Measurements from ENCODE around the gene NOD2. TPM values are rescaled to one million over a fixed set of nuclear protein-coding genes. Genes with fewer than 3 reads are reported as not detected.

The NOD2 gene
- total and polyA plus RNA-seq, 2 experiments from 2014 or later: 0.05 TPM; not detected in 1

GRCh38 chr16:50659806-50660205 lies 33.6 kb upstream of the NOD2 start:
- no peak for DNase-seq (ENCODE audit: low read depth in 1 of 2, low spot score in 1 of 2)
- Histone ChIP-seq H3K9me3 (ENCODE audit: low read depth) (no peaks in the 10 kb centered on the region), H3K27ac (no peak overlapping the region), H3K27me3 (no peaks in the 10 kb centered on the region), H3K36me3 (no peaks in the 10 kb centered on the region), H3K4me1 (ENCODE audit: low read depth) (no peaks in the 10 kb centered on the region), H3K4me3 (no peak overlapping the region)
- no peak for TF ChIP-seq CTCF (IDR thresholded peaks at IDR 0.05; ENCODE audit: low read depth, low read length)

- no peak overlapping the region for H3K4me3 ChIP-seq
- no peak for DNase-seq (ENCODE audit: low read depth in 1 of 2, low spot score in 1 of 2)
- no peak for TF ChIP-seq CTCF (IDR thresholded peaks at IDR 0.05; ENCODE audit: low read depth, low read length)
Measured at GRCh38 chr16:50662306-50662940, 31.0 kb upstream of the NOD2 start.

DNA sequence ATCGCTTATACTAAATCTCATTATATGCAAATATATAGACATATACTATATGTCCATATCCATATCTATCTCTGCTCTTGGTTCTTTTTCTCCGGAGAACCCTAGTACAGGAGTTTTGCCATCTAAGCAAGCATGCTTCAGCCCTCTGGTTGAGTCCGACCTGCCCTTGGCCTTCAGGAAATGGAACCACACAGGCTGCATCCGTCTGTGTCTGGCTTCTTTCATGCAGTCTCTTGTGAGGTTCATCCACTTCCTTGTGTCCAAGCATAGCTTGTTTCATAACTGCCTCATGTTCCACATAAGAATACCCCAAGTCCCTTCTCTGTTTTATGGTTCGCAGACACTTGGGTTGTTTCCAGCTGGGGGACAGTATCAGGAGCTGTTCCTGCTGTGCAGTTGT lies 29.1 kb upstream of the NOD2 start:
- TF ChIP-seq CTCF (IDR thresholded peaks at IDR 0.05; ENCODE audit: low read depth, low read length): no peak
- no peaks in the 10 kb centered on the region for H3K9me3 ChIP-seq (ENCODE audit: low read depth)
- H3K4me3 ChIP-seq: no peak overlapping the region
- no peaks in the 10 kb centered on the region for H3K27me3 ChIP-seq
- no peaks in the 10 kb centered on the region for H3K36me3 ChIP-seq
- peaks cover 4% of the 10 kb centered on the region for H3K4me1 ChIP-seq (ENCODE audit: low read depth)
- no peak overlapping the region for H3K27ac ChIP-seq
- no peak for DNase-seq (ENCODE audit: low read depth in 1 of 2, low spot score in 1 of 2)

More at GRCh38 chr16:50662306-50662940, 31.0 kb upstream of the NOD2 start:
- Histone ChIP-seq H3K9me3 (ENCODE audit: low read depth) (no peaks in the 10 kb centered on the region), H3K27ac (no peak overlapping the region), H3K27me3 (no peaks in the 10 kb centered on the region), H3K36me3 (no peaks in the 10 kb centered on the region), H3K4me1 (ENCODE audit: low read depth) (no peaks in the 10 kb centered on the region)

DNA sequence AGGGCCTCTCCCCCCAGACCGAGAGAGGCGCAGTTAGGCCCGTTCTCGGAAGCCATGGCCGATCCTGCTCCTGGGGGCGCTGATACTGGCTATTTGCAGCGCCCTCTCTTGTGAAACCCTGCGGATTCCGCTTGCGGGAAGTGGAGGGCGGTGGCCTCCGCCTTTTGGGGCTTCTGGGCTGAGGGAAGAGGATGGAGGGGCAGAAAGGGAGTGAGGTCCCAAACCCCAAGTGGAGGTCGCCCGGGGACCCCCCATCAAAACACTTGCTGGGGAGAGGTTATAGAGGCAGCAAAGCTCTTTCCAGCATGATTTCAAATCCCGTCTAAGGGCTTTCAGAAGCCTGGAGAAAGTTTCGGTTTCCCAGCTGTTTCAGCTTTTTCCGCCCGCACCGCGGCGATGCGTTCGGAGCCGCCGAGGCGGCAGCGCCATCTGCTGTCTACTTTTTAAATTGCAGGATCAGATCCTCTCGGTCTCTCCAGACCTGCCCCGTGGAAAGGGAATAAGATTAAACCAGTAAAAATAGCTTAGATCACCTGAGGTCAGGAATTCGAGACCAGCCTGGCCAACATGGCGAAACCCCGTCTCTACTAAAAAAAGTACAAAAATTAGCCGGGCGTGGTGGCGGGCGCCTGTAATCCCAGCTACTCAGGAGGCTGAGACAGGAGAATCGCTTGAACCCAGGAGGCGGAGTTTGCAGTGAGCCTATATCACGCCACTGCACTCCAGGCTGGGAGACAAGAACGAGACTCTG lies 28.1 kb upstream of the NOD2 start:
- TF ChIP-seq CTCF (IDR thresholded peaks at IDR 0.05; ENCODE audit: low read depth, low read length): peak; percentile 74
- peaks cover 4% of the 10 kb centered on the region for H3K4me1 ChIP-seq (ENCODE audit: low read depth)
- no peaks in the 10 kb centered on the region for H3K27me3 ChIP-seq
- DNase-seq (ENCODE audit: low read depth in 1 of 2, low spot score in 1 of 2): peak; percentile 79 to 83
- H3K4me3 ChIP-seq: no peak overlapping the region
- H3K9me3 ChIP-seq (ENCODE audit: low read depth): no peaks in the 10 kb centered on the region
- no peaks in the 10 kb centered on the region for H3K36me3 ChIP-seq
- H3K27ac ChIP-seq: no peak overlapping the region

DNA sequence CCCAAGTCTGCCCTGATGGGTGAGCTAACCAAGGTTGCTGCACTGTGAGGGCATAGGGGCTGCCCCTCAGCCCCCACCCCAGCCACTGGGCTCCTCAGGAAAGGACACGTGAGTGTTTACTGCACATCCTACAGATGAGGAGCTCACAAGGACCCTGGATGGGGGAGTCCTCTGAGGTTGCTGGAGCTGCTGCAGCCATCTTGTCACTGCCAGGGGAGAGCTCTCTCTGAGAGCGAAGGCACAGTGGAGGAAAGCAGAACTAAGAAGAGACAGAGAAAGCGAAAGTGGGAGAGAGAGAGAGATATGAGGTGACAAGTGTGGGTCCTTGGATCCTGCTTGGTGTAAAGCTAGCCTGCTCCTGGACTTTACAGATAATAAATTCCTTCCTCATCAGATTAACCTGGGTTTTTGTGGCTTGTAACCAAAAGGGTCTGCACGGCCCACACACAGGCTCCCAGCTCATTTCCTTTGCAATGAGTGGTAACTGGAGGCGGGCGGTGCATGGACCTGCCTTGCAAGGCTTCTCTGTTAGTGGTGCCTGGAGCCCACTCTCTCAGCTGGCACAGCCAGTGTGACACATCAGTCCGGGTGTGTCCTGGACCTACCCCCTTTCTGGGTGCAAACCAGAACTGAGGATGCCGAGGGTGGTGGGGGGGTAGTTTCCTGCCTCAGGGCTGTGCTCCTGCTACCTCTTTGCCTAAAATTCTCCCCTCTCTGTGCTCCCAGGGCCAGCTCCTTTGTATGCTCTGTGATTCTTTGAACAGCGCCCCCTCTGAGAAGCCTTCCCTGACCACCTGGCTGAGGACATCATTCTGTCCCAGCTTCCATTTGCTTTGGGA lies 26.5 kb upstream of the NOD2 start:
- Histone ChIP-seq H3K9me3 (ENCODE audit: low read depth) (no peaks in the 10 kb centered on the region), H3K4me1 (ENCODE audit: low read depth) (peaks cover 4% of the 10 kb centered on the region), H3K4me3 (no peak overlapping the region), H3K27me3 (no peaks in the 10 kb centered on the region), H3K36me3 (no peaks in the 10 kb centered on the region), H3K27ac (no peak overlapping the region)
- TF ChIP-seq CTCF (IDR thresholded peaks at IDR 0.05; ENCODE audit: low read depth, low read length): no peak
- DNase-seq (ENCODE audit: low read depth in 1 of 2, low spot score in 1 of 2): no peak
